AG09309 (cell line): ENCODE results near the gene AKAIN1.

Experiments
- DNase-seq: peaks from one replicate; pipeline ENCODE4 v3.0.0-alpha.2; 2010; ENCODE audit warnings: low read depth
- H3K4me3 ChIP-seq: 2 replicates; pipeline ENCODE4 v1.5.1; 2011; ENCODE audit warnings: mild to moderate bottlenecking, low read depth, low read length, moderate library complexity; ENCODE audit not compliant: control insufficient read depth
- TF ChIP-seq, protein P1 (sequence below): IDR thresholded peaks from 2 replicates; pipeline ENCODE4 v1.5.1; 2011; ENCODE audit warnings: mild to moderate bottlenecking, low read depth, low read length, inconsistent platforms; ENCODE audit not compliant: insufficient read depth, control insufficient read depth; ENCODE audit errors: missing control alignments

AKAIN1 gene

DNA sequence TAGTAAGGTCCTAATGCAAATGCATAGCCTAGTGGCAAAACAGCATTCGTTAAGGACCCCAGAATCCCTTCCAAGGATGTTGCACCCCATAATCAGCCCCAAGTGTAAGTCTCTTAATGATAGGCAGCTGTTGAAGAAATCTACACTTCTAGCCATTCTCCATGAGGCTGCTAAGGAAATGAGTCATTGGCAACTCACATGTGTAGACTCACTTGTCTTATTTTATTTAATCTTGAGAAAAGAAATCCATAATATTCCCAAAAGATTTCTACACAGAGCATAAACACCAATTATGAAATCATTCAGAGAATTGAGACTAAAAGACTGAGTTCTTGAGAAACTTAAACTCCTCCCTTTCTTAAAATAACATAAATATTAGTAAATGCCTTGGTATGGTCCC is 52.4 kb downstream of the AKAIN1 start:
- DNase-seq, result no peak
- H3K4me3 ChIP-seq, result no peak overlapping the region
- TF ChIP-seq, protein P1, sequence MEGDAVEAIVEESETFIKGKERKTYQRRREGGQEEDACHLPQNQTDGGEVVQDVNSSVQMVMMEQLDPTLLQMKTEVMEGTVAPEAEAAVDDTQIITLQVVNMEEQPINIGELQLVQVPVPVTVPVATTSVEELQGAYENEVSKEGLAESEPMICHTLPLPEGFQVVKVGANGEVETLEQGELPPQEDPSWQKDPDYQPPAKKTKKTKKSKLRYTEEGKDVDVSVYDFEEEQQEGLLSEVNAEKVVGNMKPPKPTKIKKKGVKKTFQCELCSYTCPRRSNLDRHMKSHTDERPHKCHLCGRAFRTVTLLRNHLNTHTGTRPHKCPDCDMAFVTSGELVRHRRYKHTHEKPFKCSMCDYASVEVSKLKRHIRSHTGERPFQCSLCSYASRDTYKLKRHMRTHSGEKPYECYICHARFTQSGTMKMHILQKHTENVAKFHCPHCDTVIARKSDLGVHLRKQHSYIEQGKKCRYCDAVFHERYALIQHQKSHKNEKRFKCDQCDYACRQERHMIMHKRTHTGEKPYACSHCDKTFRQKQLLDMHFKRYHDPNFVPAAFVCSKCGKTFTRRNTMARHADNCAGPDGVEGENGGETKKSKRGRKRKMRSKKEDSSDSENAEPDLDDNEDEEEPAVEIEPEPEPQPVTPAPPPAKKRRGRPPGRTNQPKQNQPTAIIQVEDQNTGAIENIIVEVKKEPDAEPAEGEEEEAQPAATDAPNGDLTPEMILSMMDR, result no peak

DNA sequence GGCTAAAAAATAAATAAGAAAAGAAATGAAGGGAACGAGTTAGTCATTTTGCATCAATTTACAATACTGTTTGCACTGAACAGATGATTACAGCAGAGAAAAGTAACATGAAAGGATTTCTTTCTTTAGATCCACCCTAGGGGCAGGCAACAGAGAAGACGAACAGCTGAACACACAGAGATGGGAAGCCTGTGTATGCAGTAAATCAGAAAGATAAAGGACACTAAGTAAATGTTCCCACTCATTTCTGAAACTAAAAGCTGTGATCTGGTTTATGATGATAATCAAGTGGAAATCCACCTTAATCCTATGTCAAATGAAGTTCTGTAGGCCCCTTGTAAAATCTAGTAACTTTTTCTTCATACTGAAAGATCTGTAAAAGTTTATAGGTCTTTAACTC is 54.2 kb downstream of the AKAIN1 start:
- DNase-seq, result no peak
- TF ChIP-seq, protein P1, result no peak
- H3K4me3 ChIP-seq, result no peak overlapping the region

DNA sequence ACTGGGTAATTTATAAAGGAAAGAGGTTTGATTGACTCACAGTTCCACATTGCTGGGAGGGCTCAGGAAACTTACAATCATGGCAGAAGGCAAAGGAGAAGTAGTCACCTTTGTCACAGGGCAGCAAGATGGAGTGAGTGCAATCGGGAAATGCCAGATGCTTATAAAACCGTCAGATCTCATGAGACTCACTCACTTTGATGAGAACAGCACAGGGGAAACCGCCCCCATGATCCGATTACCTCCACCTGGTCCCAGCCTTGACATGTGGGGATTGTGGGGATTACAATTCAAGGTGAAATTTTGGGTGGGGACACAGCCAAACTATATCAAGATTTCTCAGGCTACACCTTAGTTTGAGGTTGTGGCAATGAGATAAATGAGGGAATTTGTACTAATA is 54.9 kb downstream of the AKAIN1 start:
- no peak for DNase-seq
- TF ChIP-seq, protein P1, result no peak
- H3K4me3 ChIP-seq, result no peak overlapping the region

DNA sequence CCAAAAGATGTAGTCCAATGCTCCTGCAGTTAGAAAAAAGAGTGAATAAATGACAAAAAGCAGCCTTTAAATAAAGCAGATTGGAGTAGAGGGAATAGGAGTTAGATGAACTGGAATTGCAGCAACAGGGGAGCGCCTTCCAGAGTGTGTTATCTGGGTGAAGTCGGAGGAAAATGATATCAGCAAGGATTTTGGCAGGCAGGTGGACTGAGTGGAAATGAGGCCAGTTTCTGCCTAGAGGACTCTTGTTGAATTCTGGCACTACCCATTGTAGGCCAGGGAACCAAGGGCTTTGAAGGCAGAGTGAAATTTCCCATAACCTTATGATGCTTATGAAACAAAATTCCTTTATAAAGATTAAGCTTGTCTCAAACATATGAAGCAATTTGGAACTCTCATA is 59.8 kb downstream of the AKAIN1 start:
- TF ChIP-seq, protein P1, result no peak
- no peak overlapping the region for H3K4me3 ChIP-seq
- DNase-seq, result no peak

DNA sequence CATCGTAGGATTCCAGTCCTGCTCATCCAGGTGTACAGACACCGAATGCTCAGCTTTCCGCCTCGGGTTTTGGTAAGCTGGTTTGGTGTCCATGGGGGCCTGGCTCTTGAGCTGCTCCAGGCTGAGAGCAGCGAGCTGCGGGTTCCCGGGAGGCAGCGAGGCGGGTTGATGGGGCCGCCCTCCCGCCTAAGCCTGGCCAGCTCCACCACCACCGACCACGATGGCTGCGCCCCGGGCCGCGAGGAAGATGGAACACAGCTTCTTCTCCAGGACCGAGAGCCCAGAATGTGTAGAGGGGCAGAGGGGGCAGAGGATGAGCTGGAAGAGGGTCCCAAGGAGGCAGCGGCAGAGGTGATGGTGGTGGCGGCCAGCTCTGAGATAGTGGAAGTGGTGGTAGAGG is 64.1 kb downstream of the AKAIN1 start:
- H3K4me3 ChIP-seq, result no peak overlapping the region
- no peak for DNase-seq
- TF ChIP-seq, protein P1, result no peak

DNA sequence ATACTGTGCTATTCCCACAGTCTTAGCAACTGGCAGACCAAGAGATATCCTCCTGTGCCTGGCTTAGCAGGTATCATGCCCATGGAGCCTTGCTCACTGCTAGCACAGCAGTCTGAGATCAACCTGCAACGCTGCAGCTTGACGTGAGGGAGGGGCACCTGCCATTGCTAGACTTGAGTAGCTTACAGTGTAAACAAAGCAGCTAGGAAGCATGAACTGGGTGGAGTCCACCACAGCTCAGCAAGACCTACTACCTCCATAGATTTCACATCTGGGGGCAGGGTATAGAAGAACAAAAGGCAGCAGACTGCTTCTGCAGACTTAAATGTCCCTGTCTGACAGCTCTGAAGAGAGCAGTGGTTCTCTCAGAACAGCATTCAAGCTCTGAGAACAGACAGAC is 74.8 kb downstream of the AKAIN1 start:
- TF ChIP-seq, protein P1, result no peak
- H3K4me3 ChIP-seq, result no peak overlapping the region
- DNase-seq, result no peak

DNA sequence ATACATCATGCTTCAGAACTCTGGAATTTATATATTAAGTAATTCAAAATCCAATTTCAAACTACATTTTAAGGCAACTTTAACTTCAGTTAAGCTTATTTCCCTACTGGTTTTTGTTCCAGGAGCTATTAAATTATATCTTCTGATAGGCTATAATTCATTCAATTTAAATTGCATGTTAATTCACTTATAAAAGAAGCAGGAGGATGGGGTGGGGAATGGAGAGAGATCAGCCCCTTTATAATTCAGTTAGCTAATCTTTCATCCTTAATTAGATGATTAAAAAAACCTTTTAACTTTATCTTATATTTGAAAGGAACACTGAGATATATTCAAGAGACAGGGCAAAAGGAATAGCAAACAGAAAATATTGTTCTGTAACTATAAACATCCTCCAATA is 86.8 kb downstream of the AKAIN1 start:
- no peak overlapping the region for H3K4me3 ChIP-seq
- TF ChIP-seq, protein P1, result no peak
- DNase-seq, result no peak
